Trophoblast cell (in vitro differentiated cells and primary cell): Measurements from ENCODE around the gene MYO10.

Experiments used
- DNase-seq, 2 donors: peaks; one replicate each; pipeline ENCODE4 v3.0.0-alpha.2; 2016
- H2AFZ ChIP-seq: 2 replicates; pipeline ENCODE4 v1.6.1; 2013; ENCODE audit warnings: low read length, moderate library complexity, mild to moderate bottlenecking; ENCODE audit not compliant: insufficient read depth, poor library complexity
- H2AK5ac ChIP-seq: 2 replicates; pipeline ENCODE4 v1.6.1; 2013; ENCODE audit warnings: mild to moderate bottlenecking, low read length
- H2BK120ac ChIP-seq: 2 replicates; pipeline ENCODE4 v1.6.1; 2013; ENCODE audit warnings: low read length, mild to moderate bottlenecking, moderate library complexity; ENCODE audit not compliant: insufficient read depth, poor library complexity
- H2BK12ac ChIP-seq: 2 replicates; pipeline ENCODE4 v1.6.1; 2013; ENCODE audit warnings: mild to moderate bottlenecking, low read length, moderate library complexity
- H2BK5ac ChIP-seq: 2 replicates; pipeline ENCODE4 v1.6.1; 2013; ENCODE audit warnings: low read length, low read depth, moderate library complexity, mild to moderate bottlenecking; ENCODE audit not compliant: poor library complexity
- H3K14ac ChIP-seq: 2 replicates; pipeline ENCODE4 v1.6.1; 2013; ENCODE audit warnings: mild to moderate bottlenecking, low read length
- H3K18ac ChIP-seq: 2 replicates; pipeline ENCODE4 v1.6.1; 2013; ENCODE audit warnings: mild to moderate bottlenecking, low read length
- H3K23ac ChIP-seq: 2 replicates; pipeline ENCODE4 v1.6.1; 2013; ENCODE audit warnings: low read length
- H3K27ac ChIP-seq: 2 replicates; pipeline ENCODE4 v1.5.1; 2013; ENCODE audit warnings: low read depth, mild to moderate bottlenecking, inconsistent platforms, low read length, moderate library complexity
- H3K27me3 ChIP-seq: 2 replicates; pipeline ENCODE4 v1.6.1; 2013; ENCODE audit warnings: inconsistent platforms, mild to moderate bottlenecking, low read length, moderate library complexity; ENCODE audit not compliant: insufficient read depth
- H3K36me3 ChIP-seq, 2 experiments: 1 replicate in 1 of 2; 2 replicates in 1 of 2; pipeline ENCODE4 v1.6.1; 2013; ENCODE audit warnings: low read length in 2 of 2, mild to moderate bottlenecking in 2 of 2, moderate library complexity in 1 of 2; ENCODE audit not compliant: insufficient read depth in 2 of 2, control insufficient read depth in 1 of 2
- H3K4ac ChIP-seq: 2 replicates; pipeline ENCODE4 v1.6.1; 2013; ENCODE audit warnings: low read depth, mild to moderate bottlenecking, low read length, moderate library complexity
- H3K4me1 ChIP-seq, 2 experiments: 1 replicate in 1 of 2; 2 replicates in 1 of 2; pipeline ENCODE4 v1.6.1; 2013; ENCODE audit warnings: low read length in 2 of 2, mild to moderate bottlenecking in 2 of 2, moderate library complexity in 1 of 2; ENCODE audit not compliant: insufficient read depth in 2 of 2, control insufficient read depth in 1 of 2
- H3K4me2 ChIP-seq: 2 replicates; pipeline ENCODE4 v1.6.1; 2013; ENCODE audit warnings: inconsistent platforms, mild to moderate bottlenecking, low read length, moderate library complexity
- H3K4me3 ChIP-seq: 2 replicates; pipeline ENCODE4 v1.5.1; 2013; ENCODE audit warnings: mild to moderate bottlenecking, low read depth, low read length, inconsistent platforms
- H3K79me1 ChIP-seq: one replicate; pipeline ENCODE4 v1.6.1; 2013; ENCODE audit warnings: low read length
- H3K79me2 ChIP-seq: 2 replicates; pipeline ENCODE4 v1.6.1; 2013; ENCODE audit warnings: low read length, mild to moderate bottlenecking; ENCODE audit not compliant: control insufficient read depth, insufficient read depth, poor library complexity
- H3K9ac ChIP-seq: 2 replicates; pipeline ENCODE4 v1.6.1; 2013; ENCODE audit warnings: mild to moderate bottlenecking, low read length
- H3K9me3 ChIP-seq: 2 replicates; pipeline ENCODE4 v1.6.1; 2013; ENCODE audit warnings: low read depth, mild to moderate bottlenecking, control low read depth, inconsistent platforms, low read length; ENCODE audit not compliant: insufficient read depth
- H4K12ac ChIP-seq: 2 replicates; pipeline ENCODE4 v1.6.1; 2013; ENCODE audit warnings: low read depth, mild to moderate bottlenecking, low read length, moderate library complexity
- H4K8ac ChIP-seq: 2 replicates; pipeline ENCODE4 v1.6.1; 2013; ENCODE audit warnings: low read depth, mild to moderate bottlenecking, low read length, moderate library complexity
- H4K91ac ChIP-seq: one replicate; pipeline ENCODE4 v1.6.1; 2013; ENCODE audit warnings: low read depth, mild to moderate bottlenecking, low read length, moderate library complexity
- WGBS: extraction: QIAGEN DNeasy Blood & Tissue Kit; methylation state at CpG from one replicate; pipeline ENCODE4 v1.1.7; 2013; ENCODE audit warnings: missing lambda C conversion rate; ENCODE audit not compliant: insufficient read length, insufficient coverage; ENCODE audit errors: extremely low coverage; 5-methylcytosine and 5-hydroxymethylcytosine counted together

Gene MYO10

DNA sequence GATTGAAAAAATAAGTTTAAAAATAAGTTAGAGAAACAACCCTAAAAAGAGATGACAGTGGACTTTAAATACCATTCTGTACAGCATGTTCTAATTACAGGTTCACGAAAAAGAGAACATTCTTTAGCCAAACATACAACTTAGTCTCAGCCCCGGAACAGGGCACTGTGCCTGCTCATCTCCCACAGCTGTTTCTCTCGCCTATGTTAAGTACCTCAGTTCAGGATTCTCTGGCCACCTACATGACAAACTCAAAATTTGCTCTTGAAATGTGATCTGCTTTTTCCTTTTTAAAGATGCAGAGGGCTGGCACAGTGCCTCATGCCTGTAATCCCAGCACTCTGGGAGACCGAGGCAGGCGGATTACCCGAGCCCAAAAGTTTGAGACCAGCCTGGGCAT lies 52.3 kb downstream of the MYO10 start:
- no peak overlapping the region for H2AK5ac ChIP-seq
- no peak overlapping the region for H3K18ac ChIP-seq
- H3K4me3 ChIP-seq = no peak overlapping the region
- H4K12ac ChIP-seq = no peak overlapping the region
- no peak overlapping the region for H2BK5ac ChIP-seq
- no peak overlapping the region for H3K23ac ChIP-seq
- H3K4me1 ChIP-seq = peaks cover 2 to 3% of the 10 kb centered on the region in 2 experiments
- no peak overlapping the region for H3K4ac ChIP-seq
- no peaks in the 10 kb centered on the region for H3K9me3 ChIP-seq
- H3K79me1 ChIP-seq = no peaks in the 10 kb centered on the region
- H3K27ac ChIP-seq = no peak overlapping the region
- DNase-seq = no peak
- no peaks in the 10 kb centered on the region for H3K27me3 ChIP-seq
- no peak overlapping the region for H4K8ac ChIP-seq
- H2BK12ac ChIP-seq = no peak overlapping the region
- H2BK120ac ChIP-seq = no peak overlapping the region
- no peaks in the 10 kb centered on the region for H3K36me3 ChIP-seq
- H3K9ac ChIP-seq = no peak overlapping the region
- no peak overlapping the region for H3K14ac ChIP-seq
- H3K79me2 ChIP-seq = peaks cover 2% of the 10 kb centered on the region
- no peak overlapping the region for H4K91ac ChIP-seq
- no peak overlapping the region for H3K4me2 ChIP-seq
- no peak overlapping the region for H2AFZ ChIP-seq
- no CpG with 5 or more reads among the region's 6 CpGs for WGBS

DNA sequence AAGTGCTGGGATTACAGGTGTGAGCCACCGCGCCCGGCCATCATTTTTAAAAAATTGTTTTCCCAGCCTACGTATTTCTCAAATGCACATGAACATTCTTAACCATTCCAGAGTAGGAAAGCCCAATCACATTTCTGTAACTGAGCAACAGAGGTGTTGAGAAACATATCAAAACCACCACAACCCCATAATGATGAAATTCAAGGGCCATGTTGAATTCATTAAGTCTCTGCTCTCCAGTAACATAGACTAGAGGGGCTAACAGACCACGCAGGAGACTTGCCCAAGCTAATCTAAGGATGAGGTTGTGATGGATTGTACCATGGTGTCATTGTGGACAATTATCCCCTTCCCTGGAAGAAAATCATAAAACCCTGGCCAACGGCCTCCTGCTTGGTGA lies 52.9 kb downstream of the MYO10 start:
- no peak overlapping the region for H3K4ac ChIP-seq
- no peak overlapping the region for H4K12ac ChIP-seq
- no peak overlapping the region for H4K8ac ChIP-seq
- H3K9ac ChIP-seq = no peak overlapping the region
- H2BK5ac ChIP-seq = no peak overlapping the region
- no peak overlapping the region for H3K18ac ChIP-seq
- H3K36me3 ChIP-seq = no peaks in the 10 kb centered on the region
- H3K79me1 ChIP-seq = no peaks in the 10 kb centered on the region
- no peak overlapping the region for H2AFZ ChIP-seq
- H2AK5ac ChIP-seq = no peak overlapping the region
- no peak overlapping the region for H2BK12ac ChIP-seq
- no peak overlapping the region for H3K4me2 ChIP-seq
- H3K9me3 ChIP-seq = no peaks in the 10 kb centered on the region
- H3K27ac ChIP-seq = no peak overlapping the region
- no peak overlapping the region for H3K23ac ChIP-seq
- no peak overlapping the region for H3K14ac ChIP-seq
- peaks cover 0 to 3% of the 10 kb centered on the region in 2 experiments for H3K4me1 ChIP-seq
- no CpG with 5 or more reads among the region's 6 CpGs for WGBS
- H3K4me3 ChIP-seq = no peak overlapping the region
- no peaks in the 10 kb centered on the region for H3K27me3 ChIP-seq
- H2BK120ac ChIP-seq = no peak overlapping the region
- DNase-seq = no peak
- peaks cover 2% of the 10 kb centered on the region for H3K79me2 ChIP-seq
- H4K91ac ChIP-seq = no peak overlapping the region

GRCh38 chr5:16881251-16881650 lies 54.8 kb downstream of the MYO10 start:
- Histone ChIP-seq H2AK5ac (no peak overlapping the region), H3K27me3 (no peaks in the 10 kb centered on the region), H3K9me3 (no peaks in the 10 kb centered on the region), H4K12ac (no peak overlapping the region), H3K36me3 (peaks cover 3 to 5% of the 10 kb centered on the region in 2 experiments), H3K9ac (no peak overlapping the region), H3K79me1 (no peaks in the 10 kb centered on the region), H2BK12ac (no peak overlapping the region), H3K4ac (no peak overlapping the region), H4K8ac (no peak overlapping the region), H3K27ac (no peak overlapping the region), H3K4me1 (no peaks in the 10 kb centered on the region), H3K79me2 (no peaks in the 10 kb centered on the region), H2BK5ac (no peak overlapping the region), H3K23ac (no peak overlapping the region), H4K91ac (no peak overlapping the region), H3K4me3 (no peak overlapping the region), H2BK120ac (no peak overlapping the region), H2AFZ (no peak overlapping the region), H3K14ac (no peak overlapping the region), H3K4me2 (no peak overlapping the region), H3K18ac (no peak overlapping the region)
- WGBS = no CpG with 5 or more reads among the region's 3 CpGs
- no peak for DNase-seq

GRCh38 chr5:16880547-16880946 lies 55.5 kb downstream of the MYO10 start:
- Histone ChIP-seq H2AK5ac (no peak overlapping the region), H3K4me3 (no peak overlapping the region), H2AFZ (no peak overlapping the region), H3K18ac (no peak overlapping the region), H2BK5ac (no peak overlapping the region), H3K4ac (no peak overlapping the region), H3K9me3 (no peaks in the 10 kb centered on the region), H4K91ac (no peak overlapping the region), H3K36me3 (peaks cover 3 to 5% of the 10 kb centered on the region in 2 experiments), H2BK12ac (no peak overlapping the region), H3K27ac (no peak overlapping the region), H4K12ac (no peak overlapping the region), H3K23ac (no peak overlapping the region), H3K27me3 (no peaks in the 10 kb centered on the region), H3K4me2 (no peak overlapping the region), H4K8ac (no peak overlapping the region), H3K14ac (no peak overlapping the region), H3K79me2 (no peaks in the 10 kb centered on the region), H3K4me1 (no peaks in the 10 kb centered on the region), H3K79me1 (no peaks in the 10 kb centered on the region), H2BK120ac (no peak overlapping the region), H3K9ac (no peak overlapping the region)
- WGBS = no CpG with 5 or more reads among the region's 3 CpGs
- DNase-seq = no peak
